WTC11 (cell line): ENCODE data around the gene TNIK.

Experiments
- ATF3 ChIP-seq: sonication (generic); formaldehyde crosslinking; conservative IDR thresholded peaks from 2 replicates; pipeline ENCODE4 v1.8.1; 2022; ENCODE audit warnings: mild to moderate bottlenecking, missing genetic modification reagents
- CTCF ChIP-seq: fragments of 200-600 bp; IDR thresholded peaks from 2 replicates; pipeline ENCODE4 v1.8.0; 2022; ENCODE audit warnings: antibody characterized with exemption
- MAX ChIP-seq: sonication (generic); formaldehyde crosslinking; IDR thresholded peaks from 2 replicates; pipeline ENCODE4 v1.8.0; 2022; ENCODE audit warnings: mild to moderate bottlenecking, missing genetic modification reagents

- TF ChIP-seq MAX (CRISPR knock-in tag) = no peak
- no peak for TF ChIP-seq ATF3 (CRISPR knock-in tag)
- no peak for TF ChIP-seq CTCF
Observed at GRCh38 chr3:171364500-171364899, 95.7 kb downstream of the TNIK start.
